GM12801 (cell line): Measurements from ENCODE around the gene CNGB1.

ENCODE experiments used
- TF ChIP-seq, protein P1 (sequence below): IDR thresholded peaks from one replicate; pipeline ENCODE4 v1.5.1; 2011; ENCODE audit warnings: control low read depth; ENCODE audit not compliant: insufficient read length; ENCODE audit errors: extremely low read depth

CNGB1 gene

DNA sequence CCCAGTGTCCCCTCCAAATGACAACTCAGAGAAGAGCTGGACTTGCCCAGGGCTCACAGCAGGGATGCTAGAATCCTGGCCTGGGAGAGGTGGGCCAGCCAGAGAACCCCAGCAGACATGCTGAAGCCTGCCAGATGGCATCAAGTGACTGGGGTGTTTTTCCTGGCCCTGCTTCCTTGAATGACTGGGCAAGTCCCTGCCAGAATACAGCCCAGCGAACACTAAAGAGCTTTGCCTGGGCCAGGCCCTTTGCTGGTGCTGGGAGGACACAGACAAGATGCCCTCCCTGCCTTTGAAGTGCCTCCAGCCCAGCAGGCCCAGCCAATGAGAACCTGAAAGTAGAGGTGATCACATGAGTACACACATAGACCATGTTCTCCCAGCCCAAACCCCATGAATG is 18.0 kb upstream of the CNGB1 start:
- TF ChIP-seq, protein P1, sequence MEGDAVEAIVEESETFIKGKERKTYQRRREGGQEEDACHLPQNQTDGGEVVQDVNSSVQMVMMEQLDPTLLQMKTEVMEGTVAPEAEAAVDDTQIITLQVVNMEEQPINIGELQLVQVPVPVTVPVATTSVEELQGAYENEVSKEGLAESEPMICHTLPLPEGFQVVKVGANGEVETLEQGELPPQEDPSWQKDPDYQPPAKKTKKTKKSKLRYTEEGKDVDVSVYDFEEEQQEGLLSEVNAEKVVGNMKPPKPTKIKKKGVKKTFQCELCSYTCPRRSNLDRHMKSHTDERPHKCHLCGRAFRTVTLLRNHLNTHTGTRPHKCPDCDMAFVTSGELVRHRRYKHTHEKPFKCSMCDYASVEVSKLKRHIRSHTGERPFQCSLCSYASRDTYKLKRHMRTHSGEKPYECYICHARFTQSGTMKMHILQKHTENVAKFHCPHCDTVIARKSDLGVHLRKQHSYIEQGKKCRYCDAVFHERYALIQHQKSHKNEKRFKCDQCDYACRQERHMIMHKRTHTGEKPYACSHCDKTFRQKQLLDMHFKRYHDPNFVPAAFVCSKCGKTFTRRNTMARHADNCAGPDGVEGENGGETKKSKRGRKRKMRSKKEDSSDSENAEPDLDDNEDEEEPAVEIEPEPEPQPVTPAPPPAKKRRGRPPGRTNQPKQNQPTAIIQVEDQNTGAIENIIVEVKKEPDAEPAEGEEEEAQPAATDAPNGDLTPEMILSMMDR = no peak

DNA sequence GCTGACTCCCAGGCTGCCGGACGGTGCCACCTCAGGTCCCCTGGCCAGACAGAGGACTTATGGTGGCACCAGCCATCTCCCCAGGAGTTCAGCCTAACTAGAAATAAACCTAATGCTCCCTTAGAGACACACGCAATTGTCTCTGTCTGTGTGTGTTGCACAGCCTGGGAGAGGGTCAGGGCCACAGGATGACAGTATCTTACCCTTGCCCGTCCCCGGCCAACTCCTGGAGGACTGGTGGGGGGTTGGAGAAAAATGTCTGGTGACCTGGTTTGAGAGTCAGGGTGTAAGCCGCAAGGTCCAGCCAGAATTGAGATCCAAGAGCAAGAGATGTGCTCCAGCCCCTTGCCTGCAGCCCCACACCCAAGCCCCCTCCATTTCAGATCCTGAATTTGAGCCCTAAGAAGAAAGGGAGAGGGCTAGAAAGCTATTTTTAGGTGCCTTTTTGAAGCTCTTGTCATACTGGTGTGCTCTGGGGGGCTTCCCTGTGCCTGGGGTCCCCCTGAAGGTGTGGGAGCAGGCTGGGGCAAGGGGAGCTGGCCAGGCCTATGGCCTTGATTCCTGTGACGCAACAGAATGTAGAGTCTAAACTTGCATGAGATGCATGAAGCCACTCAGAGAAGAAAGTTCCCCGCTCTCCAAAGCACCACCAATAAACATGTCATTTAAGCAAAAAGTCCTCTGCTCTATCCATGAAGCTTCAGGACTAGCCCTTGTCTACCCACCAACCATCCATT is 16.7 kb upstream of the CNGB1 start:
- TF ChIP-seq, protein P1 = no peak

- TF ChIP-seq, protein P1 = no peak
Observed at GRCh38 chr16:57986196-57986595, 15.3 kb upstream of the CNGB1 start.

GRCh38 chr16:57985204-57986181 is 14.6 kb upstream of the CNGB1 start:
- TF ChIP-seq, protein P1 = no peak

GRCh38 chr16:57984443-57985203 is 13.7 kb upstream of the CNGB1 start:
- TF ChIP-seq, protein P1 = no peak

DNA sequence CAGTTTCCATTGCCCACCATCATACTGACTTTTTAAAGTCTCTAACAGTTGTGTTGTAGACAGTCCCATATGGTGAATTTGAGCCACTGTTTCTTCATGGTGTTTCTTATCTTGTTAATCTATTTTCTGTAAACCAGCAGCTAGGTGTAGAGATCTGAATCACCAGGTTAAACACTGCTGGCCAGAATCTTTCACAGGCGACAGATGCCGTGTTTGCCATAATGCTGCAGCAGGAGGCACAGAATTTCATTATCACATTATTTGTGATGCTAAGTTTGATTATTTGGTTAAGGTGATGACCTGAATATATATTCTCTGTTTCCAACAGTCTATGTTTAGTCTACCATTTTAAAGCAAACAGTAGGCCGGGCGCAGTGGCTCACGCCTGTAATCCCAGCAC is 11.5 kb upstream of the CNGB1 start:
- TF ChIP-seq, protein P1 = no peak

GRCh38 chr16:57981636-57982035 is 10.7 kb upstream of the CNGB1 start:
- TF ChIP-seq, protein P1 = no peak
